ENCODE measurements around the gene FMNL2.

Gene FMNL2

DNA sequence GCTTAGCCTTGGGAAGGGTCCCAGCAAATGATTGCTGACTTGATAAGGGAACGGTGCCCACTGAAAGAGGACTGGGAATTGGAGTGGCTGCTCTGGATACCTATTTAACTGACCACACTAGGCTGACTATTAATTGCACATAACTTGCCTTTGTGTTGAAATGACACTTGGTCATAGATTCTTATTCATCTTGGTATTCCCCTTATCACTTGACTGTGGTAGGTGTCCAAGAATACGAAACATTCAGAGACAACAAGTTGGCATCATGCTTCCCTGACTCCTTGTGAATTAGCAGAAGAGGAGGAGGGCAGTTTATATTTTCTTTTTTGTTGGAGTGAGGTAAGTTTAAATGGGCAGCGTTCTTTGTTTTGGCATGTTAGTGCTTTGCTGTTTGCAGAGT is 13.4 kb downstream of the FMNL2 start:
- no peak for DNase-seq (ENCODE audit: low spot score)
- no peak overlapping the region for H3K27ac ChIP-seq

DNA sequence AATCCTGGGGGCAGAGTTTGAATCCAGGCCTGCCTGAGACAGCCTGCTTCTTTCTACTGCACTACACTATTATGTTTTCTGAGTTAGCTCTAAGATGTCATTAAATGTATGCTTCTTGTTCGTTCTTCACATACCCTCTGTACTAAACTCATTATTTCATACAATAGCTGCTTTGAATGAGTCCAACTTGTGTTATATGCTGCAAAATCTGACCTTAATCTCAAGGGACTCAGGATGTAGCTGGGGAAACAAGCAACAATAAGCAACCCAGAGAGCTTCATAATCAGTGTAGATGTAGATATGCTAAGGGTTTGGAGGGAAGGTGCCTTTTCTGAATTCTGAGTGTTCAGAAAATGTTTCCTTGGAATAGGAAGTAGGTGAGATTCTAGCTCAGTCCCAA is 14.4 kb downstream of the FMNL2 start:
- no peak for DNase-seq (ENCODE audit: low spot score)
- TF ChIP-seq, protein P1, sequence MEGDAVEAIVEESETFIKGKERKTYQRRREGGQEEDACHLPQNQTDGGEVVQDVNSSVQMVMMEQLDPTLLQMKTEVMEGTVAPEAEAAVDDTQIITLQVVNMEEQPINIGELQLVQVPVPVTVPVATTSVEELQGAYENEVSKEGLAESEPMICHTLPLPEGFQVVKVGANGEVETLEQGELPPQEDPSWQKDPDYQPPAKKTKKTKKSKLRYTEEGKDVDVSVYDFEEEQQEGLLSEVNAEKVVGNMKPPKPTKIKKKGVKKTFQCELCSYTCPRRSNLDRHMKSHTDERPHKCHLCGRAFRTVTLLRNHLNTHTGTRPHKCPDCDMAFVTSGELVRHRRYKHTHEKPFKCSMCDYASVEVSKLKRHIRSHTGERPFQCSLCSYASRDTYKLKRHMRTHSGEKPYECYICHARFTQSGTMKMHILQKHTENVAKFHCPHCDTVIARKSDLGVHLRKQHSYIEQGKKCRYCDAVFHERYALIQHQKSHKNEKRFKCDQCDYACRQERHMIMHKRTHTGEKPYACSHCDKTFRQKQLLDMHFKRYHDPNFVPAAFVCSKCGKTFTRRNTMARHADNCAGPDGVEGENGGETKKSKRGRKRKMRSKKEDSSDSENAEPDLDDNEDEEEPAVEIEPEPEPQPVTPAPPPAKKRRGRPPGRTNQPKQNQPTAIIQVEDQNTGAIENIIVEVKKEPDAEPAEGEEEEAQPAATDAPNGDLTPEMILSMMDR (IDR thresholded peaks at IDR 0.05): no peak
- Histone ChIP-seq H3K27ac (no peak overlapping the region), H3K4me3 (no peak overlapping the region)

More for the DNA sequence above, 13.4 kb downstream of the FMNL2 start:
- TF ChIP-seq, protein P1 (IDR thresholded peaks at IDR 0.05): no peak
- H3K4me3 ChIP-seq: no peak overlapping the region

DNA sequence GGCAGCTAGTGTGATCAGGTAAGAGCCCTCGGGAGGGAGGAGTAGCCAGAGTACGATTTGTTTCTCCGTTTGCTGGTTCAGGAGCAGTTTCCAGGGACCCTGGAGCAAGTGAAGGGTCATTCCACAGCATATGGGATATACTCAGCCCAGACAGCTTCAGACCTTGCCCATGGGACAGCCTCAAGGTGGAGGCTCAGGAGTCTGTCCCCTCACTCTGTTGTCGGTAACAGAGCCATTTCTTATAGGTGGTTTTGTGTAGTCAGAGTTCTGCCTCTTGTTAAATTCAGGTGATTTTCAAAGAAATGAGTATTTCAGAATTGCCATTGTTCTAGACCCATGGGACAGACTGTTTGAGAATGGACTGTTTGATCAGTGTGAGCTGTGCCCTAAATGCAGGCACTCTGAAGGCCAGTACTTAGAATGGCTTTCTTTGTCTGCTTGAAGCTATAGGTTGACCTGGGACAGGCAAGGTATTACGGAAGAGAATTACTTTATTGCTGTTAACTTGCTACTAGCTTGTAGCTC is 15.2 kb downstream of the FMNL2 start:
- H3K27ac ChIP-seq: no peak overlapping the region
- no peak for DNase-seq (ENCODE audit: low spot score)
- no peak overlapping the region for H3K4me3 ChIP-seq
- TF ChIP-seq, protein P1 (IDR thresholded peaks at IDR 0.05): no peak

DNA sequence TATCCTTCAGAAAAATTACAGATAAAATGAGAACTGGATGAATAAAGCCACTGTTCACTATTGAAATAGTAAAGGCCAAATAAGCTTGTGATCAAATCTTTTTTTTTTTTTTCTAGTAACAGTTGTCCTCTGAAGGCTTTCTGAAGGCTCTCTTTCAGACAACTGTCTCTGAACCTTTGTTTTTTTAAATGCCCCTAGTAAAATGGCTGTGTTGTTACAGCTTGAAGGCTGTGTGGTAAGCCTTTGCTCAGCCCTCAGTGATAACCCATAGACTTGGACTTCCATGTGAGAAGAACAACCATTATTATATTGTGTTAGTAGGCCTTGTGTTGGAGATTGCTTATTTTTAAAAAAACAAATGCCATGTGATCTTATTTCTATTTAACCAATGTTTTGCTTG is 17.6 kb downstream of the FMNL2 start:
- Histone ChIP-seq H3K27ac (no peak overlapping the region), H3K4me3 (no peak overlapping the region)
- DNase-seq (ENCODE audit: low spot score): no peak
- TF ChIP-seq, protein P1 (IDR thresholded peaks at IDR 0.05): no peak

- TF ChIP-seq, protein P1 (IDR thresholded peaks at IDR 0.05): no peak
- Histone ChIP-seq H3K27ac (no peak overlapping the region), H3K4me3 (no peak overlapping the region)
- no peak for DNase-seq (ENCODE audit: low spot score)
These were observed 18.4 kb downstream of the FMNL2 start for GRCh38 chr2:152353364-152353763.

- H3K27ac ChIP-seq: peak overlapping the region; percentile 46 to 61
- DNase-seq (ENCODE audit: low spot score): no peak
- TF ChIP-seq, protein P1 (IDR thresholded peaks at IDR 0.05): no peak
These were observed 19.2 kb downstream of the FMNL2 start for GRCh38 chr2:152354069-152354755.

DNA sequence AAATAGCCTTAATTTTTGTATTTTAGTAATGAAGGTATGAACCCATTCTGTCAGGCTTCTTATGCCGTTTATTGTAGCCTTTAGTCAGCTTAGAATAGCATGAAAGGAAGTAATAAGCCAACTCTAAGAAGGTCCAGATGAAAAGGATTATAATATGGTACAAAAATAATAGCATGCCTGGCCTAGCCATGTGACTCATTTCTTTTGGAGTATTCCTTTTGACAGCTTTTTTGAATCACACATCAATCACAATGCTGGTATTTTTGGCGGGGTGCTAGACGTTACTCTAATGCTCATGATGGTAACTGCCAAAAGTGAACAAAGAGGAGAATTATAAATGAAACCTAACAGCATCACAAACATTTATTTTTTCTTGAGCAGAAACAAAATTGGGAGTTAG is 19.9 kb downstream of the FMNL2 start:
- Histone ChIP-seq H3K4me3 (no peak overlapping the region), H3K27ac (peak overlapping the region; percentile 46 to 61)
- DNase-seq (ENCODE audit: low spot score): no peak
- TF ChIP-seq, protein P1 (IDR thresholded peaks at IDR 0.05): no peak

More at GRCh38 chr2:152354069-152354755, 19.2 kb downstream of the FMNL2 start:
- H3K4me3 ChIP-seq: peak overlapping the region; percentile 2
